Measurements from ENCODE around the gene SEC16A. TPM values are rescaled to one million over a fixed set of nuclear protein-coding genes. Genes with fewer than 3 reads are reported as not detected.

Gene SEC16A
- total and polyA plus RNA-seq, 8 donors, result 14.6 to 105 (median 45.4) TPM

GRCh38 chr9:136525841-136526499 lies 43.1 kb upstream of the SEC16A start:
- no peak overlapping the region for H3K4me3 ChIP-seq
- WGBS, 5 donors, result 26 to 43% (median 39%) methylated on average over 21 to 30 of the region's 30 CpGs
- peaks cover 50 to 95% (median 61%) of the 10 kb centered on the region in 4 donors for H3K4me1 ChIP-seq
- H3K27ac ChIP-seq, result peak overlapping the region in 4 of 5 donors; percentile 15 to 82 (median 47)
- H3K36me3 ChIP-seq, result peaks cover 8 to 27% (median 25%) of the 10 kb centered on the region in 4 donors
- H3K9me3 ChIP-seq, result no peaks in the 10 kb centered on the region
- peak; percentile 38 to 83 for DNase-seq
- intact Hi-C loops (cut with DNase I; ENCODE audit: low total_unique reads), result no loop called here
- TF ChIP-seq POLR2AphosphoS5 (IDR thresholded peaks at IDR 0.05) (no peak), EP300 (IDR thresholded peaks at IDR 0.05) (no peak), POLR2A (IDR thresholded peaks at IDR 0.05) (no peak), CTCF (IDR thresholded peaks at IDR 0.05) (no peak)
- H3K27me3 ChIP-seq, result no peaks in the 10 kb centered on the region

DNA sequence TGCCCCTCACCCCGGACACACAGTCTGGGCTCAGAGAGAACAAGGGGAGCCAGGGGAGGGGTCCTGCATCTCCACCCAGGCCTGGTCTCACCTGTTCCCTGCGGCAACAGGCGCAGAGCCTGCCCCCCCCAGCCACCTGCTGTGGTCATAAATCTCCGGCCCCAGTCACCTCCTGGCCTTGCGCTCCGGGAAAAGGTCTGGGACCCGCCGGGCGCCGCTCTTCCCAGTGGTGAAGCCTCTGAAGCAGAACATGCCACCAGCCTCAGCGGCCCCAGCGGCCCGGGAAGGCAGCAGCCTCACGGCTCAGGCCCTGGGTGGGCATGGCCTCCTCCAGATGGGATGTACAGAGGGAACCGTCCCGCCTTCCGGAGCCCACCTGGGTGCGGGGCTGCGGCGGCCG lies 42.4 kb upstream of the SEC16A start:
- Histone ChIP-seq H3K4me1 (peaks cover 44 to 95% (median 57%) of the 10 kb centered on the region in 4 donors), H3K27ac (peak overlapping the region in 2 of 5 donors; percentile 13 to 72), H3K9me3 (no peaks in the 10 kb centered on the region), H3K4me3 (no peak overlapping the region), H3K36me3 (peaks cover 8 to 34% (median 30%) of the 10 kb centered on the region in 4 donors), H3K27me3 (no peaks in the 10 kb centered on the region)
- no peak for TF ChIP-seq POLR2A (IDR thresholded peaks at IDR 0.05)
- no peak for TF ChIP-seq POLR2AphosphoS5 (IDR thresholded peaks at IDR 0.05)
- no peak for TF ChIP-seq EP300 (IDR thresholded peaks at IDR 0.05)
- no peak for TF ChIP-seq CTCF (IDR thresholded peaks at IDR 0.05)
- DNase-seq, result no peak
- WGBS, 5 donors, result 84 to 94% (median 93%) methylated on average over 11 to 21 of the region's 21 CpGs
- intact Hi-C loops (cut with DNase I; ENCODE audit: low total_unique reads), result no loop called here

GRCh38 chr9:136522314-136523237 lies 39.7 kb upstream of the SEC16A start:
- H3K27ac ChIP-seq, result peak overlapping the region in 2 of 5 donors; percentile 20 to 49
- no peaks in the 10 kb centered on the region for H3K27me3 ChIP-seq
- TF ChIP-seq POLR2AphosphoS5 (IDR thresholded peaks at IDR 0.05) (no peak), POLR2A (IDR thresholded peaks at IDR 0.05) (no peak), EP300 (IDR thresholded peaks at IDR 0.05) (no peak), CTCF (IDR thresholded peaks at IDR 0.05) (no peak)
- no peaks in the 10 kb centered on the region for H3K9me3 ChIP-seq
- no peak for DNase-seq
- H3K4me1 ChIP-seq, result peaks cover 21 to 79% (median 33%) of the 10 kb centered on the region in 4 donors
- peaks cover 23 to 61% (median 55%) of the 10 kb centered on the region in 4 donors for H3K36me3 ChIP-seq
- no peak overlapping the region for H3K4me3 ChIP-seq
- 81 to 93% (median 90%) methylated on average over 32 to 59 of the region's 59 CpGs for WGBS, 5 donors
- intact Hi-C loops (cut with DNase I; ENCODE audit: low total_unique reads), result no loop called here

GRCh38 chr9:136521537-136521936 lies 38.7 kb upstream of the SEC16A start:
- intact Hi-C loops (cut with DNase I; ENCODE audit: low total_unique reads), result no loop called here
- WGBS, 5 donors, result 56 to 82% (median 77%) methylated on average over 4 to 10 of the region's 10 CpGs
- H3K27ac ChIP-seq, result peak overlapping the region in 3 of 5 donors; percentile 20 to 49 (median 46)

More at GRCh38 chr9:136521537-136521936, 38.7 kb upstream of the SEC16A start:
- Histone ChIP-seq H3K36me3 (peaks cover 34 to 71% (median 66%) of the 10 kb centered on the region in 4 donors), H3K9me3 (no peaks in the 10 kb centered on the region), H3K4me3 (no peak overlapping the region), H3K27me3 (no peaks in the 10 kb centered on the region), H3K4me1 (peaks cover 11 to 68% (median 23%) of the 10 kb centered on the region in 4 donors)
- TF ChIP-seq CTCF (IDR thresholded peaks at IDR 0.05), result no peak
- TF ChIP-seq EP300 (IDR thresholded peaks at IDR 0.05), result no peak
- TF ChIP-seq POLR2A (IDR thresholded peaks at IDR 0.05), result no peak
- no peak for TF ChIP-seq POLR2AphosphoS5 (IDR thresholded peaks at IDR 0.05)
- peak; percentile 35 to 68 for DNase-seq

Measured in stomach (tissue), 9 donors.